ENCODE data around the gene CCND2. TPM values are rescaled to one million over a fixed set of nuclear protein-coding genes. Genes with fewer than 3 reads are reported as not detected.
A peak's percentile ranks its signal among the peaks of the same experiment; 100 is the strongest.

Gene CCND2
- total and polyA plus RNA-seq, 9 of the 15 experiments (the other 6 are each of a cell fraction or from before 2014, with no cell fraction given), result 13.6 to 99.3 (median 39.6) TPM

DNA sequence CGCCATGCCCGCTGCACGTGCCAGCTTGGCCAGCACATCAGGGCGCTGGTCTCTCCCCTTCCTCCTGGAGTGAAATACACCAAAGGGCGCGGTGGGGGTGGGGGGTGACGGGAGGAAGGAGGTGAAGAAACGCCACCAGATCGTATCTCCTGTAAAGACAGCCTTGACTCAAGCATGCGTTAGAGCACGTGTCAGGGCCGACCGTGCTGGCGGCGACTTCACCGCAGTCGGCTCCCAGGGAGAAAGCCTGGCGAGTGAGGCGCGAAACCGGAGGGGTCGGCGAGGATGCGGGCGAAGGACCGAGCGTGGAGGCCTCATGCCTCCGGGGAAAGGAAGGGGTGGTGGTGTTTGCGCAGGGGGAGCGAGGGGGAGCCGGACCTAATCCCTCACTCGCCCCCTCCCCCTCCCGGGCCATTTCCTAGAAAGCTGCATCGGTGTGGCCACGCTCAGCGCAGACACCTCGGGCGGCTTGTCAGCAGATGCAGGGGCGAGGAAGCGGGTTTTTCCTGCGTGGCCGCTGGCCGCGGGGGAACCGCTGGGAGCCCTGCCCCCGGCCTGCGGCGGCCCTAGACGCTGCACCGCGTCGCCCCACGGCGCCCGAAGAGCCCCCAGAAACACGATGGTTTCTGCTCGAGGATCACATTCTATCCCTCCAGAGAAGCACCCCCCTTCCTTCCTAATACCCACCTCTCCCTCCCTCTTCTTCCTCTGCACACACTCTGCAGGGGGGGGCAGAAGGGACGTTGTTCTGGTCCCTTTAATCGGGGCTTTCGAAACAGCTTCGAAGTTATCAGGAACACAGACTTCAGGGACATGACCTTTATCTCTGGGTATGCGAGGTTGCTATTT lies 914 bp upstream of the CCND2 start (continued):
- TF ChIP-seq, protein P1, sequence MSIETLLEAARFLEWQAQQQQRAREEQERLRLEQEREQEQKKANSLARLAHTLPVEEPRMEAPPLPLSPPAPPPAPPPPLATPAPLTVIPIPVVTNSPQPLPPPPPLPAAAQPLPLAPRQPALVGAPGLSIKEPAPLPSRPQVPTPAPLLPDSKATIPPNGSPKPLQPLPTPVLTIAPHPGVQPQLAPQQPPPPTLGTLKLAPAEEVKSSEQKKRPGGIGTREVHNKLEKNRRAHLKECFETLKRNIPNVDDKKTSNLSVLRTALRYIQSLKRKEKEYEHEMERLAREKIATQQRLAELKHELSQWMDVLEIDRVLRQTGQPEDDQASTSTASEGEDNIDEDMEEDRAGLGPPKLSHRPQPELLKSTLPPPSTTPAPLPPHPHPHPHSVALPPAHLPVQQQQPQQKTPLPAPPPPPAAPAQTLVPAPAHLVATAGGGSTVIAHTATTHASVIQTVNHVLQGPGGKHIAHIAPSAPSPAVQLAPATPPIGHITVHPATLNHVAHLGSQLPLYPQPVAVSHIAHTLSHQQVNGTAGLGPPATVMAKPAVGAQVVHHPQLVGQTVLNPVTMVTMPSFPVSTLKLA (conservative IDR thresholded peaks at IDR 0.05), result peak; percentile 83 to 91
- no peak for TF ChIP-seq HNRNPK (IDR thresholded peaks at IDR 0.05; ENCODE audit: low read depth, low read length, poor library complexity, severe bottlenecking)
- peak; percentile 61 for TF ChIP-seq ARID1B (IDR thresholded peaks at IDR 0.05)
- peak; percentile 93 for TF ChIP-seq EP400 (IDR thresholded peaks at IDR 0.05)
- no peak for TF ChIP-seq CCAR2 (IDR thresholded peaks at IDR 0.05; ENCODE audit: low read depth, low read length)
- no peak for TF ChIP-seq ZNF143 (CRISPR knock-in tag; IDR thresholded peaks at IDR 0.05)
- TF ChIP-seq SMAD3 (CRISPR knock-in tag; conservative IDR thresholded peaks at IDR 0.05), result no peak
- no peak for TF ChIP-seq YBX1 (IDR thresholded peaks at IDR 0.05)
- no peak for TF ChIP-seq ATF1 (CRISPR knock-in tag; IDR thresholded peaks at IDR 0.05)
- peak; percentile 40 for TF ChIP-seq ATF1 (tag; IDR thresholded peaks at IDR 0.05)
- no peak for TF ChIP-seq HCFC1 (IDR thresholded peaks at IDR 0.05; ENCODE audit: low read depth, low read length)
- TF ChIP-seq ARID2 (IDR thresholded peaks at IDR 0.05), result no peak
- no peak for TF ChIP-seq FOXP1 (CRISPR knock-in tag; IDR thresholded peaks at IDR 0.05)
- no peak for TF ChIP-seq ZBTB7A (IDR thresholded peaks at IDR 0.05; ENCODE audit: borderline replicate concordance, control insufficient read depth, low read depth, low read length)
- no peak for TF ChIP-seq RBM17 (IDR thresholded peaks at IDR 0.05; ENCODE audit: borderline replicate concordance, low read depth, low read length)
- no peak for TF ChIP-seq THRAP3 (IDR thresholded peaks at IDR 0.05; ENCODE audit: borderline replicate concordance)
- no peak for TF ChIP-seq RFX5 (IDR thresholded peaks at IDR 0.05; ENCODE audit: low read depth, low read length)
- TF ChIP-seq KLF10 (CRISPR knock-in tag; IDR thresholded peaks at IDR 0.05), result no peak
- 0 out of 2 replicates have a peak, but pooled peaks have one; percentile 15 for TF ChIP-seq NR2C2 (CRISPR knock-in tag; IDR thresholded peaks at IDR 0.05)
- peak; percentile 30; the same call in 1 of the 2 replicates for TF ChIP-seq NR2C2 (tag; IDR thresholded peaks at IDR 0.05)
- peak; percentile 63; the same call in 1 of the 2 replicates for TF ChIP-seq ESRRA (IDR thresholded peaks at IDR 0.05; ENCODE audit: borderline replicate concordance, low read depth)
- TF ChIP-seq CBX5 (IDR thresholded peaks at IDR 0.05; ENCODE audit: borderline replicate concordance, low read depth), result no peak
- TF ChIP-seq NRF1 (conservative IDR thresholded peaks at IDR 0.05 in 1 of 2, IDR thresholded peaks at IDR 0.05 in 1 of 2), result peak; percentile 24 to 36; a peak in 2 of 4 replicates
- TF ChIP-seq TBL1XR1 (IDR thresholded peaks at IDR 0.05; ENCODE audit: low read length in 2 of 2), result no peak
- TF ChIP-seq TCF7L2 (IDR thresholded peaks at IDR 0.05; ENCODE audit: low read depth, low read length), result no peak
- TF ChIP-seq PHF8 (IDR thresholded peaks at IDR 0.05; ENCODE audit: borderline replicate concordance, low read length), result peak; percentile 45; the same call in 1 of the 2 replicates
- peak; percentile 35; the same call in 1 of the 2 replicates for TF ChIP-seq ATF7 (IDR thresholded peaks at IDR 0.05)
- peak; percentile 60 for TF ChIP-seq DPF2 (IDR thresholded peaks at IDR 0.05)
- TF ChIP-seq, protein P2, sequence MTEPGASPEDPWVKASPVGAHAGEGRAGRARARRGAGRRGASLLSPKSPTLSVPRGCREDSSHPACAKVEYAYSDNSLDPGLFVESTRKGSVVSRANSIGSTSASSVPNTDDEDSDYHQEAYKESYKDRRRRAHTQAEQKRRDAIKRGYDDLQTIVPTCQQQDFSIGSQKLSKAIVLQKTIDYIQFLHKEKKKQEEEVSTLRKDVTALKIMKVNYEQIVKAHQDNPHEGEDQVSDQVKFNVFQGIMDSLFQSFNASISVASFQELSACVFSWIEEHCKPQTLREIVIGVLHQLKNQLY (CRISPR knock-in tag; conservative IDR thresholded peaks at IDR 0.05), result no peak
- no peak for TF ChIP-seq ZNF121 (CRISPR knock-in tag; conservative IDR thresholded peaks at IDR 0.05)

All from K562 (cell line).